Kidney epithelial cell (primary cell): Measurements from ENCODE around the gene NBPF9. TPM values are rescaled to one million over a fixed set of nuclear protein-coding genes. Genes with fewer than 3 reads are reported as not detected.
"Not testable (repeated sequence)": the region's sequence is repeated elsewhere in the genome, so short reads cannot be mapped to it uniquely, and the experiment has no call there.

ENCODE experiments used
- DNase-seq: peaks from one replicate; pipeline ENCODE4 v3.0.0-alpha.2; 2010; ENCODE audit warnings: low read depth
- H3K27me3 ChIP-seq: 2 replicates; pipeline ENCODE4 v1.6.0; 2011; ENCODE audit warnings: low read length; ENCODE audit not compliant: control insufficient read depth, insufficient read depth
- H3K36me3 ChIP-seq: 2 replicates; pipeline ENCODE4 v1.5.1; 2011; ENCODE audit warnings: low read length; ENCODE audit not compliant: control insufficient read depth, insufficient read depth
- H3K4me3 ChIP-seq: 2 replicates; pipeline ENCODE4 v1.5.1; 2011; ENCODE audit warnings: low read depth, mild to moderate bottlenecking, control low read depth, low read length
- total RNA-seq: library from RNA; depleted of rRNA; stranded (reverse); fragments of >200 nt; gene quantifications from 2 replicates; pipeline ENCODE4 v1.2.3, GENCODE V29; 2015

Gene NBPF9, protein sequence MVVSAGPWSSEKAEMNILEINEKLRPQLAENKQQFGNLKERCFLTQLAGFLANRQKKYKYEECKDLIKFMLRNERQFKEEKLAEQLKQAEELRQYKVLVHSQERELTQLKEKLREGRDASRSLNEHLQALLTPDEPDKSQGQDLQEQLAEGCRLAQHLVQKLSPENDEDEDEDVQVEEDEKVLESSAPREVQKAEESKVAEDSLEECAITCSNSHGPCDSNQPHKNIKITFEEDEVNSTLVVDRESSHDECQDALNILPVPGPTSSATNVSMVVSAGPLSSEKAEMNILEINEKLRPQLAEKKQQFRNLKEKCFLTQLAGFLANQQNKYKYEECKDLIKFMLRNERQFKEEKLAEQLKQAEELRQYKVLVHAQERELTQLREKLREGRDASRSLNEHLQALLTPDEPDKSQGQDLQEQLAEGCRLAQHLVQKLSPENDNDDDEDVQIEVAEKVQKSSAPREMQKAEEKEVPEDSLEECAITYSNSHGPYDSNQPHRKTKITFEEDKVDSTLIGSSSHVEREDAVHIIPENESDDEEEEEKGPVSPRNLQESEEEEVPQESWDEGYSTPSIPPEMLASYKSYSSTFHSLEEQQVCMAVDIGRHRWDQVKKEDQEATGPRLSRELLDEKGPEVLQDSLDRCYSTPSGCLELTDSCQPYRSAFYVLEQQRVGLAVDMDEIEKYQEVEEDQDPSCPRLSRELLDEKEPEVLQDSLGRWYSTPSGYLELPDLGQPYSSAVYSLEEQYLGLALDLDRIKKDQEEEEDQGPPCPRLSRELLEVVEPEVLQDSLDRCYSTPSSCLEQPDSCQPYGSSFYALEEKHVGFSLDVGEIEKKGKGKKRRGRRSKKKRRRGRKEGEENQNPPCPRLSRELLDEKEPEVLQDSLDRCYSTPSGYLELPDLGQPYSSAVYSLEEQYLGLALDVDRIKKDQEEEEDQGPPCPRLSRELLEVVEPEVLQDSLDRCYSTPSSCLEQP (N-terminal part only)
- 23.8 and 24.4 TPM in 2 replicates for total RNA-seq

- H3K27me3 ChIP-seq, H3K36me3 ChIP-seq, DNase-seq: not testable (repeated sequence)
- peak within 1 kb of the TSS; percentile 41 for H3K4me3 ChIP-seq
Observed at GRCh38 chr1:149103109-149104081, at the start of gene NBPF9. NBPF9 (minus strand) TSS chr1:149103551; CDS start chr1:149082139, 21,412 bp downstream.

- not testable (repeated sequence) for DNase-seq, H3K4me3 ChIP-seq, H3K27me3 ChIP-seq, H3K36me3 ChIP-seq
Observed at GRCh38 chr1:149149909-149150308, 46.6 kb upstream of the NBPF9 start.

DNA sequence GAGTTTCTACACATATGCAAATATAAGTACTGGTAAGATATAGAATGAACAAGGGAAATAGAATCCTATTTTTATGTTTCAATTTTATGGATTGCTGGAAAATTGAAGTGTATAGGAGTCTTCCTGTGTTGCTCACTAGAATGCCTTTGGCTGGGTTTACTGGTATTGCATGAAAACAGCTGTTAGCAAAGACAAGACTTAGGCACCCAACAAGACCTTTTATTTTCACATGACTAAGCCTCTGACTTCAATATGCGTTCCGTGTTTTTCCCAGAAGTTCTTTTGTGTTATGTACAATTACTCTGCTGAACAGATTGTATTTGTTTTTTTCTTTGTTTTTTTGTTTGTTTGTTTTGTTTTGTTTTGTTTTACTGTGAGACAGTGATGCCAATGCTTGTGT, 34.2 kb upstream of the NBPF9 start:
- not testable (repeated sequence) for H3K4me3 ChIP-seq, H3K27me3 ChIP-seq, DNase-seq, H3K36me3 ChIP-seq

GRCh38 chr1:149130938-149131337, 27.6 kb upstream of the NBPF9 start:
- not testable (repeated sequence) for DNase-seq, H3K4me3 ChIP-seq, H3K36me3 ChIP-seq, H3K27me3 ChIP-seq

- H3K27me3 ChIP-seq, H3K36me3 ChIP-seq, DNase-seq, H3K4me3 ChIP-seq: not testable (repeated sequence)
Observed at GRCh38 chr1:149129245-149129644, 25.9 kb upstream of the NBPF9 start.

DNA sequence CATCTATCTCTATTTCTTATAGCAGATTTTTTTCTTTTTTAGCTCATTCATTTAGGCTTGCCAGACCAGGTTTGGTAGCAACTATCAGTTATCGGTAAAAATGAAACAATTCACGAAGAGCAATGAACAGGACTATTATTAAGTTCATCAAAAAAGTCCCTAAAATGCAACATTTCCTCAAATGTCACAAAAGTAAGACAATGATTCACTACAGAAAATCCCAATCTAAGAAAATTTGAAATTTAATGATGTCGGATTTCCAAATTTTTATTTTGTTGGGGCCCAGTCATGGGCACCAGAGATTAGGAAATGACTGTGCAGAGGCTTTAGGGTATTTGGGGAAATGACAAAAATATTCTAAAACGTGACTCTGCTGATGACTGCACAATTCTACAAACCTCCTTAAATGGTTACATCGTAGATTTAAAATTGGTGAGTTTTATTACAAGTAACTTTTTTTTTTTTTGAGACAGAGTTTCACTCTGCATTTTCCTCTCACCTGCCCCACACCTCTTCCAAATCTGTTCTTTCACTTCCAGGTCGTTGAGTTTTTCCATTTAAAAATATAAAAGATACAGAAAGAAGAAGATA, 23.3 kb upstream of the NBPF9 start:
- DNase-seq, H3K27me3 ChIP-seq, H3K4me3 ChIP-seq, H3K36me3 ChIP-seq: not testable (repeated sequence)

GRCh38 chr1:149123948-149124926, 20.9 kb upstream of the NBPF9 start:
- not testable (repeated sequence) for H3K4me3 ChIP-seq, DNase-seq, H3K27me3 ChIP-seq, H3K36me3 ChIP-seq

GRCh38 chr1:149112828-149113227, 9.5 kb upstream of the NBPF9 start:
- H3K27me3 ChIP-seq, DNase-seq, H3K36me3 ChIP-seq, H3K4me3 ChIP-seq: not testable (repeated sequence)

DNA sequence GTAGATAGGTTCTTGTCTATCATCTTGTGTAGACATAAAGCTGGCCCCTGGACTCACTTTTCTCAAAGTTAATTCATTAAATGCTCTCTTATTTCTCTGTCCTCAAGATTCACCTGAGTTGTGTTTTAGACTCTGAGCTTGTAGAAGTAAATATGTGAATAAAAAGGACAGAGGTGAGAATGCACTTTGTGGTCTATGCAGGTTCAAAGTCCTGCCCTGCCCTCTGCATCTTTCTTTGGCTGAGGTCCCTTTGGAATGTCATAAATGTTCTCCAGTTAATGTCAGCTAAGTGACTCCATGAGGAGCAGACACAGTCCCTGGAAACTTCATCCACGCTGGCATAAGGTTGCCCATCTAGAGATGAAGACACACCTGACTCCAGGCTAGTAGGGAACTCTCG, 7.0 kb upstream of the NBPF9 start:
- not testable (repeated sequence) for H3K36me3 ChIP-seq, H3K4me3 ChIP-seq, DNase-seq, H3K27me3 ChIP-seq

- not testable (repeated sequence) for DNase-seq, H3K36me3 ChIP-seq, H3K27me3 ChIP-seq
- peak overlapping the region; percentile 36 for H3K4me3 ChIP-seq
Observed at GRCh38 chr1:149102574-149102973, 777 bp downstream of the NBPF9 start.

DNA sequence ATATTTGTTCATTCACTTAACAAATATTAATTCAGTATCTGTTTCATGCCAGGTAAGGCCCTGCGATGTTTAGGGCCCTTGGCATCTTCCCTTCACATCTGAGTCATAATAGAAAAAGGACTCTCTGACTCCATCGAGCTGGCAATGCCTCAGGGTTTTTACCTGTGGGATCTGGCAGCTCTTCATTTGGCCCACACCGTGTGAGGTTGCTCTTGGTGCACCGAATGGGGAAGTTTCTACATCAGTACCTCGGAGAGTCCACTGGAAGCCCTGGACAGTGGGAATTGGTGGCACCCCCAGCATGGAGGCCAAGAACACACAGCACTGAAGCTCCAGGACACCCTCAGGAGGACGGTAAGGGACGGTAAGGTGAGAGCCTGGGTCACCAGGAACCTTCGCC, 5.1 kb downstream of the NBPF9 start:
- not testable (repeated sequence) for H3K27me3 ChIP-seq, DNase-seq, H3K4me3 ChIP-seq, H3K36me3 ChIP-seq

DNA sequence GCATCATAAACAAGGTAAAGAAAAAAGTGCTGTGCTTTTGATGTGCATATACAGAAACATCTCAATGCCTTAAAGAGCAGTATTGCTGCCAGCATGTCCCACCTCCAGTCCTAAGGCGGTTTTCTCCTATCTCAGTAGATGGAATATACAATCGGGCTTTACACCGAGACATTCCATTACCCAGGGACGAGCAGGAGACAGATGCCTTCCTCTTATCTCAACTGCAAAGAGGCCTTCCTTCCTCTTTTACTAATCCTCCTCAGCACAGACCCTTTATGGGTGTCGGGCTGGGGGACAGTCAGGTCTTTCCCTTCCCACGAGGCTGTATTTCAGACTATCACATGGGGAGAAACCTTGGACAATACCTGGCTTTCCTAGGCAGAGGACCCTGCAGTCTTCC, 10.2 kb downstream of the NBPF9 start:
- H3K27me3 ChIP-seq, DNase-seq, H3K4me3 ChIP-seq, H3K36me3 ChIP-seq: not testable (repeated sequence)
